ENCODE data around the gene KRT16.
A peak's percentile ranks its signal among the peaks of the same experiment; 100 is the strongest.
"Not testable (repeated sequence)": the region's sequence is repeated elsewhere in the genome, so short reads cannot be mapped to it uniquely, and the experiment has no call there.

Gene KRT16

DNA sequence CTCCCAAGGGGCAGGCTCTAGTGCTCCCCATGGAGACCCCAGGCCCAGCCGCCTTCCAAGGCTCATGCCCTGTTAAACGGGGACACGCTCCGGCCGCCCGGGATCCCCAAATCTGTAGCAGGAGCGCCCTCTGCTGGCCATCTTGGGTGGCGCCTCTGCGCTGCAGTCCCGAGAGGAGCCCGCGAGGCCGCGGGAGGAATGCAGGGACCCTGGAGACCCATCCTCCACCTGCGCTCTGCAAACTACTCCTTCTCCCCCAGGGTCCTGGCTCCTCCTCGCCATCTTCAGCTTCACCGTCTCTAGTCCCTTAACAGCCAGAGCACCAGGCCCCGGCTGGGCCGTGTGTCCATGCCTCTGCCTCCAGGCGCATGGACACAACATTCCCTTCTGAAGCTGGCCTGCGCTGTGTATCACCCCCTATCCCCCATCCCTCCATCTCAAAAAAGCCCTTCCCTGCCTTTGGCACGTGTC lies 35.4 kb upstream of the KRT16 start:
- DNase-seq (ENCODE audit: low read depth), result peak; percentile 62

GRCh38 chr17:41647038-41647813 lies 34.7 kb upstream of the KRT16 start:
- DNase-seq (ENCODE audit: low read depth), result no peak

GRCh38 chr17:41642252-41643156 lies 29.9 kb upstream of the KRT16 start:
- DNase-seq (ENCODE audit: low read depth), result no peak

DNA sequence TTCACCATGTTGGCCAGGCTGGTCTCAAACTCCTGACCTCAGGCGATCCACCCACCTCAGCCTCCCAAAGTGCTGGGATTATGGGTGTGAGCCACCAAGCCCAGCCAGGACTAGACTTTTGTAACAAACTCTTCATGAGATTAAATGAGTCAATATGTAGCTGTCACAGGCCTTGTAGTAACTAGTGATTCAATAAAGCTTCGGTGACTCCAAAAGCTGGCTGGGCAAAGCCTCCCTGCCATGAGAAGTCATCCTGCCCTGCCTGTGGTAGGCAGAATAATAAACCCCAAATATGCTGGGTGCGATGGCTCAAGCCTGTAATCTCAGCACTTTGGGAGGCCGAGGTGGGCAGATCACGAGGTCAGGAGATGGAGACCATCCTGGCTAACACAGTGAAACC lies 28.0 kb upstream of the KRT16 start:
- DNase-seq (ENCODE audit: low read depth), result not testable (repeated sequence)

DNA sequence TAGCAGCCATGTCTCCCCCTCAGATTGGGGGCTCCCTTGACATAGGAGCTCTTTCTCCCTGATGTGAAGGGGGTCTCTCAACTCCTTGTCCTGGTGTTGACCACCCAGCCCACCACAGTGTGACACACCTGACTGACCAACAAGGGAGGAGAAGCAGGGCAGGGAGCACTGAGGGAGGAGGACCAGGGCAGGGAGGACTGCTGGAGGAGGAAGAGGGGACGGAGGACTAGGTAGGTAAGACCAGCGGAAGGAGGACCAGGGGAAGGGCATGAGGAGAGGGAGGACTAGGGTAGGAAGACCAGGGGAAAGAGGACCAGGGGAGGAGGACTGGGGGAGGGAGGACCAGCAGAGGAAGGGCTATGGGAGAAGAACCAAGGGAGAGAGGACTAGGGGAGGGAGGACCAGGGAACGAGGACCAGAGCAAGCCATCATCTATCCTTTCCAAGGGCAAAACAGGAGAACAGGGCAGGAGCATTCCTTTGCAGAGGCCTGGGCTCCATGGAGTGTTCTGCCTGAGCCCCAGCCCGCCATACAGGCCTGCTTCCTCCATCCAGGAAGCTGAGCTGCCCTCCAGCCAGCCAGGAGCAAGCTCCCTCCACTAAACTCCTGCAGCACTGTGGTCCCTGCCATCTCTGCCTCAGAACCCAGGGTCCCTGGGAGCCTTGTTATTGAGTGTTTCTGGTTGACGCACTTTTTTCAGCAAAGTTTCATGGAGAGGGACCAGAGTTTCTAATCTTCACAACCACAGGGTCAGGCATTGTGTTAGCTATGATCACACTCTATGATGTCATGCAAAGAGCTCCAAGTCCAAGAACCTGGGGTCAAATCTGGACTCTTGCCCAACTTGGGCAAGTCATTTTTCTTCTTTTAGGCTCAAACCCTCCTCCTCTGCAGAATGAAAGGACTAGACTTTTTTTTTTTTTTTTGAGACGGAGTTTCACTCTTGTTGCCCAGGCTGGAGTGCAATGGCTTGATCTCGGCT lies 27.2 kb upstream of the KRT16 start:
- no peak for DNase-seq (ENCODE audit: low read depth)

GRCh38 chr17:41638941-41639340 lies 26.4 kb upstream of the KRT16 start:
- no peak for DNase-seq (ENCODE audit: low read depth)

GRCh38 chr17:41638194-41638593 lies 25.6 kb upstream of the KRT16 start:
- no peak for DNase-seq (ENCODE audit: low read depth)

- DNase-seq (ENCODE audit: low read depth), result no peak
Observed at GRCh38 chr17:41636652-41637051, 24.1 kb upstream of the KRT16 start.

DNA sequence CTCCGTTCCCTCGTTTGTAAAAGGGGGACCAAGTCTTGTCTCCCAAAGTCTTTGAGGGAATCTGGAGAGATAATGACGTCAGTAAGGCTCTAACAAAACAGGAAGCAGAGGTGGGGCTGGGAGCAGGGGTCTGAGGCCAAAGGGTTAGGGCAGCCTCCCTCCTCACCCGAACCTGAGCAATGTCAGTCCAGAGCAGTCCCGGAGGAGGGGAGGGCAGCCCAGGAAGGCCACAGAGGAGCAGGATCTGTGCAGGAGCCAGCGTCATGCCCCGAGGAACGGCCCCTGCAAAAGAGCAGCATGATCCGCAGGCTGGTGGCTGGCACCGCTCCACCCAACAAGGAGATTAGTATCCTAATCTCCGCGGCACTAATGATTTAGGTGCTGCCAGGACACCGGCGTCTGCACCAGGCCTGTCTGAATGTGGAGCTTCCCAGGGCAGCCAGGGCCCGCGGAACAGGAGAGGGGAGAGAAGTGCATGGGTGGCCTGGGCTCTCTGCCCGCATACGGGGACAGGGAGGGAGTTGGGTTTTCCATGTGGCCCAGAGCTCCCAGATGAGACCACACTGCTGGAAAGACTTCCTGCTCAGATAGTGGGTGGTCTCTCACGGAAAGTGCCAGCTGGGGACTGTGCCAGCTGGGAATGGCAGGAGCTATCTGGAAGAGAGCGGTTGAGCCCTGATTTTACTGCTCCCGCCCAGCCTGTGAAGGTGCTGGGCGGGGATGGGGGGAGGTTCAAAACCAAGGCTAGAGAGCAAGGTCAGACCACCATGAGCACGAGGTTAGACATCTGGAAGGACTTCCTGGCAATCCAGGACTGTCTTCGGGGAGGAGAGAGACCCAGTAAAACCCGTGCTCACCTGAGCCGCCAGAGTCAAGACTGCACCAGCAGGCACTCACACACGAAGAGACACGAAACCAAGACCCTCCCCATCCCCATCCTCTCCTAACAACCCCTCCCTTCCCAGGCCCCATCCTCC lies 22.8 kb upstream of the KRT16 start:
- no peak for DNase-seq (ENCODE audit: low read depth)

GRCh38 chr17:41634639-41635038 lies 22.1 kb upstream of the KRT16 start:
- DNase-seq (ENCODE audit: low read depth), result no peak

DNA sequence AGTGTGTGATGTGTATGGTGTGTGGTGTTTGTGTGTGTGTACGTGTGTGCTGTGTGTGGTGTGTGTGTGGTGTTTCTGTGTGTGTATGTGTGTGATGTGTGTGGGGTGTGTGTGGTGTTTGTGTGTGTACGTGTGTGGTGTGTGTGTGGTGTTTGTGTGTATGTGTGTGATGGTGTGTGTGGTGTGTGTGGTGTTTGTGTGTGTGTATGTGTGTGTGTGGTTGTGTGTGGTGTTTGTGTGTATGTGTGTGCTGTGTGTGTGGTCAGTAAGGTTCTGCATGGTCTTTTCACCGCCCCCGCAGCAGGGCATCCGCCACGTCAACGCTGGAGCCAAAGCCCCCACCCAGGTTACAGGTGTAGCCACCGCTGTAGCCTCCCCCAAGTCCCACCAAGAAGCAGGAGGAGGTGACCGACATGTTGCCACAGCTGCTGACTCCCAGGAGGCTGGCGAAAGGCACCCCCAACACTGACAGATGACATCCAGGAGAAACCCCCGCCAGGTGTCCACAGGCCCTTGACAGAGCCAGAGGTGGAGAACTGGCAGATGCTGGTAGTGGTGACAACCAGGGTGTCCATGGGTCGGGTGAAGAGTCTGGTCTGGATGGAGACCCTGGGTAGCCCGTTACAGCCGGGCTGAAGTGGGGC lies 21.1 kb upstream of the KRT16 start:
- no peak for DNase-seq (ENCODE audit: low read depth)

GRCh38 chr17:41632482-41633105 lies 20.0 kb upstream of the KRT16 start:
- DNase-seq (ENCODE audit: low read depth), result no peak

GRCh38 chr17:41631898-41632285 lies 19.3 kb upstream of the KRT16 start:
- no peak for DNase-seq (ENCODE audit: low read depth)

DNA sequence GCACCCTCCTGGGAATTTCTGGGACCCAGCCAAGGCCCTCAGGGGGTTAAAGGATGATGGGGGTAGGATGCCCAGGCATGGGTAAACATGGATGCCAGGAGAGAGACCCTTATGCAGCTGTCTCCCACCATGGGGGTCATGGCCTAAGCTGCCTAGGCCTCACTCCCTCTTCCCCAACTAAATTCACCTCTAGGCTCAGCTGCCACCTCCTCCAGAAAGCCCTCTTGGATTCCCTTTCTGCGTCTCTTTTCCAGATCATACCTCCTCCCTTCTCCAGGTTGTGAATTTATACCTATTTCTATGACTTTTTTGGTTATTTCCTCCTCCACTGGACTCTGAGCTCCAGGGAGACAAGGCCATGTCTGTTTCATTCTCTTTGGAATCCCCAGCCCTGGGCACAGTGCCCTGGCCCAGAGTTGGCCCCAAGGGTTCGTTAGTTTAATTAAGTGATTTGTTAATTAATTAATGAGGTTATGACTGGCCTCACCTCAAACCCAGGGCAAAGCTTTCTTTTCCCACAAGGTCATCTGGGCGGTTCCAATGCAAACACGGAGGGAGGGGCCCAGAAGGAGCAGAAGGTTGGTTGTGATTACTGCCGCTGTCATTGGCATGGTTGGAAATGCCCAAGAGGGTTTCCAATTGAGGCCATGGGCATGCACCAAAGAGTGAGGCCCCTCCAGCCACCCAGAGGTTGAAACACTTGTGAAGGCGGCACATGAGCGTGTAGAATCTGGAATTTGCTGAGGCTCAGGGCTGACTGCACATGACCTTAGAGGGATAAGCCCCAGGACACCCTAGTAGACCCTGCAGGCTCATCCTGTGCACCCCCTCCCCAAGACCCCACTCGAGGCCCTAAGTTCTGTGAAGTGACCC lies 18.7 kb upstream of the KRT16 start:
- no peak for DNase-seq (ENCODE audit: low read depth)

- no peak for DNase-seq (ENCODE audit: low read depth)
Observed at GRCh38 chr17:41629826-41630670, 17.5 kb upstream of the KRT16 start.

GRCh38 chr17:41629316-41629715 lies 16.7 kb upstream of the KRT16 start:
- no peak for DNase-seq (ENCODE audit: low read depth)

- not testable (repeated sequence) for DNase-seq (ENCODE audit: low read depth)
Observed at GRCh38 chr17:41628621-41629255, 16.2 kb upstream of the KRT16 start.
